Liver (tissue), 9 donors: ENCODE results near the gene SMYD2. TPM values are rescaled to one million over a fixed set of nuclear protein-coding genes. Genes with fewer than 3 reads are reported as not detected.

Experiments
- DNase-seq: peaks from one replicate; pipeline ENCODE4 v3.0.0-alpha.2; 2017; ENCODE audit warnings: low spot score
- H3K27ac ChIP-seq, 2 donors: one replicate each; pipeline ENCODE4 v1.7.0; 2013; ENCODE audit warnings: inconsistent platforms in 2 of 2, low read length in 2 of 2, control low read depth in 1 of 2, low read depth in 1 of 2, mild to moderate bottlenecking in 1 of 2
- H3K27me3 ChIP-seq, 4 donors: one replicate each; pipeline versions ENCODE4 v1.6.1 to v1.7.0; 2013; ENCODE audit warnings: low read length in 3 of 4, inconsistent platforms in 1 of 4, mild to moderate bottlenecking in 1 of 4, moderate library complexity in 1 of 4; ENCODE audit not compliant: control insufficient read depth in 4 of 4, insufficient read depth in 4 of 4
- H3K36me3 ChIP-seq, 4 donors: one replicate each; pipeline versions ENCODE4 v1.6.1 to v1.7.0; 2013; ENCODE audit warnings: low read length in 3 of 4, mild to moderate bottlenecking in 3 of 4, low read depth in 1 of 4, moderate library complexity in 1 of 4; ENCODE audit not compliant: control insufficient read depth in 4 of 4, insufficient read depth in 3 of 4
- H3K4me1 ChIP-seq, 4 donors: one replicate each; pipeline versions ENCODE4 v1.6.1 to v1.7.0; 2013; ENCODE audit warnings: low read length in 3 of 4, mild to moderate bottlenecking in 3 of 4, moderate library complexity in 1 of 4; ENCODE audit not compliant: control insufficient read depth in 4 of 4, insufficient read depth in 4 of 4
- H3K4me3 ChIP-seq, 3 donors: one replicate each; pipeline versions ENCODE4 v1.6.1 to v1.7.0; 2013; ENCODE audit warnings: low read length in 3 of 3, control low read depth in 1 of 3, low read depth in 1 of 3, mild to moderate bottlenecking in 1 of 3
- H3K9ac ChIP-seq, 2 donors: one replicate each; pipeline ENCODE4 v1.7.0; 2013; ENCODE audit warnings: low read length in 2 of 2, mild to moderate bottlenecking in 2 of 2, moderate library complexity in 2 of 2, control low read depth in 1 of 2, low read depth in 1 of 2
- H3K9me3 ChIP-seq, 4 donors: one replicate each; pipeline versions ENCODE4 v1.6.1 to v1.7.0; 2013; ENCODE audit warnings: low read length in 3 of 4; ENCODE audit not compliant: control insufficient read depth in 4 of 4
- EGR1 ChIP-seq, 2 donors: IDR thresholded peaks; 2 replicates each; pipeline ENCODE4 v1.6.1; 2016 to 2018; ENCODE audit warnings: antibody characterized with exemption in 2 of 2, low read depth in 2 of 2
- FOXA1 ChIP-seq: IDR thresholded peaks from 2 replicates; pipeline ENCODE4 v1.6.1; 2016; ENCODE audit warnings: antibody characterized with exemption
- HNF4A ChIP-seq, 2 donors: conservative IDR thresholded peaks; 2 replicates each; pipeline ENCODE4 v1.6.1; 2016; ENCODE audit warnings: antibody characterized with exemption in 2 of 2, mild to moderate bottlenecking in 2 of 2
- HNF4G ChIP-seq: IDR thresholded peaks from 2 replicates; pipeline ENCODE4 v1.6.1; 2016; ENCODE audit warnings: antibody characterized with exemption
- JUND ChIP-seq, 2 donors: IDR thresholded peaks; 2 replicates each; pipeline ENCODE4 v1.6.1; 2016; ENCODE audit warnings: antibody characterized with exemption in 2 of 2
- NR2F2 ChIP-seq: IDR thresholded peaks from 2 replicates; pipeline ENCODE4 v1.6.1; 2016; ENCODE audit warnings: antibody characterized with exemption
- RAD21 ChIP-seq, 2 donors: IDR thresholded peaks; 2 replicates each; pipeline ENCODE4 v1.6.1; 2016; ENCODE audit warnings: antibody characterized with exemption in 2 of 2, mild to moderate bottlenecking in 2 of 2
- RXRA ChIP-seq, 2 donors: IDR thresholded peaks; 2 replicates each; pipeline ENCODE4 v1.6.1; 2017 to 2018; ENCODE audit warnings: antibody characterized with exemption in 2 of 2, mild to moderate bottlenecking in 1 of 2
- SP1 ChIP-seq: IDR thresholded peaks from 2 replicates; pipeline ENCODE4 v1.6.1; 2018; ENCODE audit warnings: antibody characterized with exemption, mild to moderate bottlenecking
- TAF1 ChIP-seq: conservative IDR thresholded peaks from 2 replicates; pipeline ENCODE4 v1.6.1; 2016; ENCODE audit warnings: antibody characterized with exemption, mild to moderate bottlenecking
- WGBS: extraction: QIAGEN DNeasy Blood & Tissue Kit; methylation state at CpG from one replicate; pipeline ENCODE4 v1.1.7; 2013; 5-methylcytosine and 5-hydroxymethylcytosine counted together
- polyA plus RNA-seq, 2 donors: library from polyadenylated mRNA; stranded (reverse) in 1 of 2; unstranded in 1 of 2; fragments of 200-250 nt in 1 of 2; fragments of >200 nt in 1 of 2; fragmentation: Nextera tagmentation in 1 of 2; extraction: Ambion mirVana in 1 of 2; gene quantifications; one replicate each; pipeline versions ENCODE4 v1.2.1 to v1.2.3, GENCODE V29; 2013 to 2015
- total RNA-seq, 2 donors: library from RNA; depleted of rRNA; stranded (reverse); fragments of >200 nt; gene quantifications; one replicate each; pipeline ENCODE4 v1.2.3, GENCODE V29; 2014
- TF ChIP-seq, protein P1 (sequence below): fragments of 150-350 bp; IDR thresholded peaks from 2 replicates; pipeline ENCODE4 v1.5.1; 2017; ENCODE audit warnings: improper control_type of control experiment, low read depth, low read length; ENCODE audit not compliant: missing input control
- TF ChIP-seq, protein P2 (sequence below): IDR thresholded peaks from 2 replicates; pipeline ENCODE4 v1.6.1; 2016; ENCODE audit warnings: antibody characterized with exemption
- TF ChIP-seq, protein P3 (sequence below): IDR thresholded peaks from 2 replicates; pipeline ENCODE4 v1.6.1; 2016; ENCODE audit warnings: antibody characterized with exemption, mild to moderate bottlenecking
- donor health status: healthy.
- donor health status: healthy.
- donor health status: healthy.
- donor health status: healthy.
- donor health status: healthy.

The SMYD2 gene, protein sequence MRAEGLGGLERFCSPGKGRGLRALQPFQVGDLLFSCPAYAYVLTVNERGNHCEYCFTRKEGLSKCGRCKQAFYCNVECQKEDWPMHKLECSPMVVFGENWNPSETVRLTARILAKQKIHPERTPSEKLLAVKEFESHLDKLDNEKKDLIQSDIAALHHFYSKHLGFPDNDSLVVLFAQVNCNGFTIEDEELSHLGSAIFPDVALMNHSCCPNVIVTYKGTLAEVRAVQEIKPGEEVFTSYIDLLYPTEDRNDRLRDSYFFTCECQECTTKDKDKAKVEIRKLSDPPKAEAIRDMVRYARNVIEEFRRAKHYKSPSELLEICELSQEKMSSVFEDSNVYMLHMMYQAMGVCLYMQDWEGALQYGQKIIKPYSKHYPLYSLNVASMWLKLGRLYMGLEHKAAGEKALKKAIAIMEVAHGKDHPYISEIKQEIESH
- 10 to 100 TPM; 11.9 to 20.2 TPM for total RNA-seq
- 10 to 100 TPM; 14.6 to 19.7 TPM for polyA plus RNA-seq

DNA sequence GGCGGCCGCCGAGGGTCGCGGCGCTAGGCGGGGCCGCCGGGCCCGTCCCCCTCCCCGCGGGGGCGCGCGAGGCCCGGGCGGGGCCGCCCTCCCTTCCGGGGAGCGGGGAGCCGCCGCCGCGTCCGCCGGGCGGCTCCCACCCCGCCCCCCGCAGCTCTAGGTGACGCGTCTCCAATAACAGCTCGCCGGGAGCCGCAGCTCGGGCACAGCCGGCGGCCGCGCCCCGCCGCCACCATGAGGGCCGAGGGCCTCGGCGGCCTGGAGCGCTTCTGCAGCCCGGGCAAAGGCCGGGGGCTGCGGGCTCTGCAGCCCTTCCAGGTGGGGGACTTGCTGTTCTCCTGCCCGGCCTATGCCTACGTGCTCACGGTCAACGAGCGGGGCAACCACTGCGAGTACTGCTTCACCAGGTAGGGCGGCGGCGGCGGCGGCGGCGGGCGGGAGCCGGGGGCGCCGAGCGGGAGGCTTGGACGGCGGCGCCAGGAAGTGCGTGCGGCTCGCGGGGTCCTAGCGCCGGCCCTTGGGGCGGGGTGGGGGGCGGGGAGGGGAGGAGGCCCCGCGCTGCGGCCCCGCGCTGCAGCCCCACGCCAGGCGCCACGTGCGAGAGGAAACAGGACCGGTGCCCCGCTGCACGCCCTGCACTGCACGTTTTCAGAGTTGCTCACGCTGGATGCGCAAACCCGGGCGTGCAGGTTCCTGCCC lies at the start of gene SMYD2:
TSS of gene SMYD2 (plus strand) at position 139 of the 699 bp plus-strand sequence. CDS start at position 235, 96 bp downstream.
- Histone ChIP-seq H3K9ac (peak within 1 kb of the TSS; percentile 87 to 91), H3K9me3 (no peaks in the 10 kb centered on the region), H3K27ac (peak within 1 kb of the TSS; percentile 95 to 96), H3K4me1 (peaks cover 0 to 24% (median 14%) of the 10 kb centered on the region in 4 donors), H3K4me3 (peak within 1 kb of the TSS; percentile 89 to 94 (median 92)), H3K36me3 (no peaks in the 10 kb centered on the region), H3K27me3 (no peaks in the 10 kb centered on the region)
- TF ChIP-seq EGR1 (IDR thresholded peaks at IDR 0.05; ENCODE audit: low read depth in 2 of 2) (no peak), SP1 (no peak), HNF4G (no peak), RXRA (IDR thresholded peaks at IDR 0.05) (no peak)
- TF ChIP-seq, protein P1, sequence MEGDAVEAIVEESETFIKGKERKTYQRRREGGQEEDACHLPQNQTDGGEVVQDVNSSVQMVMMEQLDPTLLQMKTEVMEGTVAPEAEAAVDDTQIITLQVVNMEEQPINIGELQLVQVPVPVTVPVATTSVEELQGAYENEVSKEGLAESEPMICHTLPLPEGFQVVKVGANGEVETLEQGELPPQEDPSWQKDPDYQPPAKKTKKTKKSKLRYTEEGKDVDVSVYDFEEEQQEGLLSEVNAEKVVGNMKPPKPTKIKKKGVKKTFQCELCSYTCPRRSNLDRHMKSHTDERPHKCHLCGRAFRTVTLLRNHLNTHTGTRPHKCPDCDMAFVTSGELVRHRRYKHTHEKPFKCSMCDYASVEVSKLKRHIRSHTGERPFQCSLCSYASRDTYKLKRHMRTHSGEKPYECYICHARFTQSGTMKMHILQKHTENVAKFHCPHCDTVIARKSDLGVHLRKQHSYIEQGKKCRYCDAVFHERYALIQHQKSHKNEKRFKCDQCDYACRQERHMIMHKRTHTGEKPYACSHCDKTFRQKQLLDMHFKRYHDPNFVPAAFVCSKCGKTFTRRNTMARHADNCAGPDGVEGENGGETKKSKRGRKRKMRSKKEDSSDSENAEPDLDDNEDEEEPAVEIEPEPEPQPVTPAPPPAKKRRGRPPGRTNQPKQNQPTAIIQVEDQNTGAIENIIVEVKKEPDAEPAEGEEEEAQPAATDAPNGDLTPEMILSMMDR: no peak
- TF ChIP-seq, protein P2, sequence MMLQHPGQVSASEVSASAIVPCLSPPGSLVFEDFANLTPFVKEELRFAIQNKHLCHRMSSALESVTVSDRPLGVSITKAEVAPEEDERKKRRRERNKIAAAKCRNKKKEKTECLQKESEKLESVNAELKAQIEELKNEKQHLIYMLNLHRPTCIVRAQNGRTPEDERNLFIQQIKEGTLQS: no peak
- DNase-seq: peak; percentile 70
- under 1% methylated on average over 94 of the region's 94 CpGs for WGBS

DNA sequence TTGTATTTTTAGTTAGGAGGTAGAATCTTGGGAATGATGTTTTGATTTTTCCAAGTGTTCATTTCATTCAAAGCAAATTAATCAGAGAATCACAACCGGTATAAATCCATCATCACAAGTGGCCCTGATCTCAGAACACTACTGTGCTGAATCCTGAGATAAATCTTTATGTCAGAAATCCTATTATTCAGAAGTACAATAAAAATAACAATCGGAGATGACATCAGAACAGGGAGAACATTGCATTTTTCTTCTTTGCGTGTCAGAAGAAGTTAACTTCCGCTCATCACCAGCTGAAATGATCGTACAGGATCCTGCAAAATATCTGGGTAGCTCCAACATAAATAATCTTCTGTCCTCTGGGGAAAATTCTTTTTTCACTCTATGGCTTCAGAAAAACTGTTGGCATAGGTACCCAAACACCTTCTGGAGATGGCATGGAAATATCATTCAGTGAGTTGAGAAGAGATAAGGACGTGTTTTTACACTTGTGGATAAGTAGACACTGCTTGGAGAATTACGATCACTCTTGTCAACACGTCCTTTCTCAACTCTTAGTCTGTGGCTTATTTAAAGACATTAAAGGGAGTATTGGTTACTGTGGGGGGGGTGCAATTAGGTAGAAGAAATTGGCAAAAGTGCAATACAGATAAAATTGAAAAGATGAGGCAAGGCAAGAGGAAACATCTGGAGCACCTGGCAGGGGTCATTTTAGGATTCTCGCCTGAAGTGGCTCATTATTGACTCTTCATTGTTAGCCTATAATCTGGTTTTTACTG lies 46.9 kb upstream of the SMYD2 start:
- Histone ChIP-seq H3K4me1 (no peaks in the 10 kb centered on the region), H3K27me3 (no peaks in the 10 kb centered on the region), H3K9me3 (no peaks in the 10 kb centered on the region), H3K9ac (no peak overlapping the region), H3K36me3 (no peaks in the 10 kb centered on the region), H3K27ac (no peak overlapping the region), H3K4me3 (no peak overlapping the region)
- WGBS: 79% methylated on average over 9 of the region's 9 CpGs
- DNase-seq: no peak
- TF ChIP-seq JUND (IDR thresholded peaks at IDR 0.05) (no peak), RXRA (IDR thresholded peaks at IDR 0.05) (no peak), HNF4G (no peak), HNF4A (conservative IDR thresholded peaks at IDR 0.05) (no peak)

DNA sequence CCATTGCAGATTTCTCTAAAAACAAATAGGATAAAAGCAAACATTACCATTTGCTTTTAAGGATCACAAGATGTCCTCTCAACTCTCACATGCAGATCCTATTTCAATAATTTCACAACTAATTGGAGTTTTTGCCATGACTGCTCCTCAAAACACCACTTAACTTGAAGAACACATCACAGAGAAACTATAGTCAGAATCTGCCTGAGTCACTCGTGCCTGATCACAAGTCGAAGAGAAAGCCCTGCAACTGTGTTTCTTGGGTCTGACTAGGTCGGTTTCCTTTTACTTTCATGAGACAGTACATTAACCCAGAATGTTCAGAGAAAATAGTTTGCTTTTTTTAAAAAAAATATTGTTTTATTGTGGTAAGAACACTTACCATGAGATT lies 46.3 kb upstream of the SMYD2 start:
- no peak overlapping the region for H3K9ac ChIP-seq
- H3K27ac ChIP-seq: no peak overlapping the region
- DNase-seq: no peak
- no peaks in the 10 kb centered on the region for H3K36me3 ChIP-seq
- 77% methylated on average over 3 of the region's 3 CpGs for WGBS
- H3K9me3 ChIP-seq: no peaks in the 10 kb centered on the region
- TF ChIP-seq RAD21 (IDR thresholded peaks at IDR 0.05) (no peak), TAF1 (no peak), RXRA (IDR thresholded peaks at IDR 0.05) (no peak), SP1 (no peak), FOXA1 (no peak), NR2F2 (no peak)
- TF ChIP-seq, protein P1: no peak
- TF ChIP-seq, protein P3, sequence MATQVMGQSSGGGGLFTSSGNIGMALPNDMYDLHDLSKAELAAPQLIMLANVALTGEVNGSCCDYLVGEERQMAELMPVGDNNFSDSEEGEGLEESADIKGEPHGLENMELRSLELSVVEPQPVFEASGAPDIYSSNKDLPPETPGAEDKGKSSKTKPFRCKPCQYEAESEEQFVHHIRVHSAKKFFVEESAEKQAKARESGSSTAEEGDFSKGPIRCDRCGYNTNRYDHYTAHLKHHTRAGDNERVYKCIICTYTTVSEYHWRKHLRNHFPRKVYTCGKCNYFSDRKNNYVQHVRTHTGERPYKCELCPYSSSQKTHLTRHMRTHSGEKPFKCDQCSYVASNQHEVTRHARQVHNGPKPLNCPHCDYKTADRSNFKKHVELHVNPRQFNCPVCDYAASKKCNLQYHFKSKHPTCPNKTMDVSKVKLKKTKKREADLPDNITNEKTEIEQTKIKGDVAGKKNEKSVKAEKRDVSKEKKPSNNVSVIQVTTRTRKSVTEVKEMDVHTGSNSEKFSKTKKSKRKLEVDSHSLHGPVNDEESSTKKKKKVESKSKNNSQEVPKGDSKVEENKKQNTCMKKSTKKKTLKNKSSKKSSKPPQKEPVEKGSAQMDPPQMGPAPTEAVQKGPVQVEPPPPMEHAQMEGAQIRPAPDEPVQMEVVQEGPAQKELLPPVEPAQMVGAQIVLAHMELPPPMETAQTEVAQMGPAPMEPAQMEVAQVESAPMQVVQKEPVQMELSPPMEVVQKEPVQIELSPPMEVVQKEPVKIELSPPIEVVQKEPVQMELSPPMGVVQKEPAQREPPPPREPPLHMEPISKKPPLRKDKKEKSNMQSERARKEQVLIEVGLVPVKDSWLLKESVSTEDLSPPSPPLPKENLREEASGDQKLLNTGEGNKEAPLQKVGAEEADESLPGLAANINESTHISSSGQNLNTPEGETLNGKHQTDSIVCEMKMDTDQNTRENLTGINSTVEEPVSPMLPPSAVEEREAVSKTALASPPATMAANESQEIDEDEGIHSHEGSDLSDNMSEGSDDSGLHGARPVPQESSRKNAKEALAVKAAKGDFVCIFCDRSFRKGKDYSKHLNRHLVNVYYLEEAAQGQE: no peak
- no peak overlapping the region for H3K4me3 ChIP-seq
- no peaks in the 10 kb centered on the region for H3K27me3 ChIP-seq
- no peaks in the 10 kb centered on the region for H3K4me1 ChIP-seq
